ENCODE results near the gene DNAJC27. TPM values are rescaled to one million over a fixed set of nuclear protein-coding genes. Genes with fewer than 3 reads are reported as not detected.

DNAJC27 gene
- total RNA-seq, 4 donors from 2014 or later = 7.1 to 14.2 (median 8.6) TPM

DNA sequence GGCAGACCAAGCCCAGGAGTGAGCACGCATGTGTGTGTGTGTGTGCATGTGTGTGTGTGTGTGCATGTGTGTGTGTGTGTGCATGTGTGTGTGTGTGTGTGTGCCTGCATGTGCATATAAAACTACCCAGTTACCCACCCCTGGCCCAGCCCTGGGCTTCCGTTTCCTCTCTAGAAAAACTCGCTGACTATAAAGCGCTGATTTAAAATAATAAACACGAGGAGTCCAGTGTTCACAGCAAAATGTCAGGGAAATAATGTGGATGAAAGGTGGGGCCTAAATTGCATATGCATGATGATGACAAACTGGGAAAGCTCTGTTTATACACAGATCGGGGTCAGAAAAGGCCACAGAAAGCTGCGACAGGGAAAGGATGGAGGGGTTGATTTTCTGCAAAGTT, 59.2 kb downstream of the DNAJC27 start:
- H3K36me3 ChIP-seq = peaks cover 0 to 6% of the 10 kb centered on the region in 2 donors
- TF ChIP-seq EP300 (IDR thresholded peaks at IDR 0.05) (no peak), POLR2AphosphoS5 (IDR thresholded peaks at IDR 0.05) (no peak), POLR2A (IDR thresholded peaks at IDR 0.05) (no peak)
- TF ChIP-seq, protein P1, sequence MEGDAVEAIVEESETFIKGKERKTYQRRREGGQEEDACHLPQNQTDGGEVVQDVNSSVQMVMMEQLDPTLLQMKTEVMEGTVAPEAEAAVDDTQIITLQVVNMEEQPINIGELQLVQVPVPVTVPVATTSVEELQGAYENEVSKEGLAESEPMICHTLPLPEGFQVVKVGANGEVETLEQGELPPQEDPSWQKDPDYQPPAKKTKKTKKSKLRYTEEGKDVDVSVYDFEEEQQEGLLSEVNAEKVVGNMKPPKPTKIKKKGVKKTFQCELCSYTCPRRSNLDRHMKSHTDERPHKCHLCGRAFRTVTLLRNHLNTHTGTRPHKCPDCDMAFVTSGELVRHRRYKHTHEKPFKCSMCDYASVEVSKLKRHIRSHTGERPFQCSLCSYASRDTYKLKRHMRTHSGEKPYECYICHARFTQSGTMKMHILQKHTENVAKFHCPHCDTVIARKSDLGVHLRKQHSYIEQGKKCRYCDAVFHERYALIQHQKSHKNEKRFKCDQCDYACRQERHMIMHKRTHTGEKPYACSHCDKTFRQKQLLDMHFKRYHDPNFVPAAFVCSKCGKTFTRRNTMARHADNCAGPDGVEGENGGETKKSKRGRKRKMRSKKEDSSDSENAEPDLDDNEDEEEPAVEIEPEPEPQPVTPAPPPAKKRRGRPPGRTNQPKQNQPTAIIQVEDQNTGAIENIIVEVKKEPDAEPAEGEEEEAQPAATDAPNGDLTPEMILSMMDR (IDR thresholded peaks at IDR 0.05) = no peak
- H3K27ac ChIP-seq = no peak overlapping the region
- H3K9me3 ChIP-seq = peaks cover 0 to 9% (median 0%) of the 10 kb centered on the region in 3 donors
- H3K27me3 ChIP-seq = no peaks in the 10 kb centered on the region
- ATAC-seq = no peak
- peaks cover 0 to 22% (median 0%) of the 10 kb centered on the region in 3 donors for H3K4me1 ChIP-seq
- H3K4me3 ChIP-seq = no peak overlapping the region
- 83% methylated on average over 5 to 7 of the region's 7 CpGs for WGBS, 2 donors (ENCODE audit: low coverage in 1 of 2)

DNA sequence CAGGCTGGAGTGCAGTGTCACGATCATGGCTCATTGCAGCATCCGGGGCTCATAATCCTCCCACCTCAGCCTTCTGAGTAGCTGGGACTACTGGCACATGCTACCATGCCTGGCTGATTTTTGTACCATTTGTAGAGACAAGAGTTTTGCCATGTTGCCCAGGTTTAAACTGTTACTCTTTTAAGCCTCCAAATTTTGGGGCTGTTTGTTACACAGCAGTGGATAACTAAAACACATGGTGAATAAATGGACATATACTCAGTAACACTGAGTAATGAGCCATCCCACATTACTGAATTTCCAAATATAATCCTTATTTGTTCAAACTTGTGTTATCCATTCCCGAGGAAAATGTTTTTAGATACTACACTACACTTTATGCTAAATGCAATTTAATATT, 61.5 kb downstream of the DNAJC27 start:
- H3K36me3 ChIP-seq = peaks cover 0 to 6% of the 10 kb centered on the region in 2 donors
- H3K9me3 ChIP-seq = peaks cover 0 to 9% (median 0%) of the 10 kb centered on the region in 3 donors
- ATAC-seq = no peak
- H3K27me3 ChIP-seq = no peaks in the 10 kb centered on the region
- H3K4me3 ChIP-seq = no peak overlapping the region
- H3K4me1 ChIP-seq = peaks cover 0 to 7% (median 0%) of the 10 kb centered on the region in 3 donors
- 93 to 100% methylated on average over 3 of the region's 3 CpGs for WGBS, 2 donors (ENCODE audit: low coverage in 1 of 2)
- TF ChIP-seq, protein P1 (IDR thresholded peaks at IDR 0.05) = no peak
- TF ChIP-seq POLR2AphosphoS5 (IDR thresholded peaks at IDR 0.05) (no peak), EP300 (IDR thresholded peaks at IDR 0.05) (no peak), POLR2A (IDR thresholded peaks at IDR 0.05) (no peak)
- H3K27ac ChIP-seq = no peak overlapping the region

DNA sequence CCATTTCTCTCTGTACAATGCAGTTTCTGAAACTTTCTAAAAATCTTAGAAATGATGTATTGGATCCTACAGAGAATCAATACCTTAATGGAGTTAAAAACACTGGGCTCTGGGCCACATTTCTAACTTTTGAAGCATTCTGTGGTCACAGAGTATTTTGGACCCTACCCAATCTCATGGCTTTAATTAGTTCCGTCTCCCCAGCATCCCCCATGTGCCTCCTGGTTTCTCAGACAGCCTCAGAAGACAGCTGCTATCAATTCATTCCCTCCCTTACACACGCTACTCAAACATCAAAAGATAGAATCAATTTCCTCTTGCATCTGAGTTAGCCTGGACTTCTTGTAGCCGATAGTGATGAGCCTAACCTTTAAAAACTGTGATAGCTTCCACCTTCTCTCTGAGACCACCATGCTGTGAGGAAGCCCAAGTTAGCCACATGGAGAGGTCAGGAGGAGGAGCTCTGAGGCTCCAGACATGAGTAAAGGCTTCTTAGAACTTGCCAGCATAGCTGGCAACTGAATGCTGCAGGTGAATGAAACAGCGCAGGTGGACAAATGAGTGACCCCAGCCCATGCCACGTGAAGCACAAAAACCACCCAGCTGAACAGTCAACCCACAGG, 62.1 kb downstream of the DNAJC27 start:
- TF ChIP-seq POLR2AphosphoS5 (IDR thresholded peaks at IDR 0.05) (no peak), POLR2A (IDR thresholded peaks at IDR 0.05) (no peak), EP300 (IDR thresholded peaks at IDR 0.05) (no peak)
- TF ChIP-seq, protein P1 (IDR thresholded peaks at IDR 0.05) = no peak
- no peak for ATAC-seq
- H3K9me3 ChIP-seq = peaks cover 0 to 9% (median 0%) of the 10 kb centered on the region in 3 donors
- H3K4me3 ChIP-seq = no peak overlapping the region
- peaks cover 0 to 6% of the 10 kb centered on the region in 2 donors for H3K36me3 ChIP-seq
- H3K4me1 ChIP-seq = peaks cover 0 to 7% (median 0%) of the 10 kb centered on the region in 3 donors
- no peaks in the 10 kb centered on the region for H3K27me3 ChIP-seq
- 76 to 82% methylated on average over 5 of the region's 5 CpGs for WGBS, 2 donors (ENCODE audit: low coverage in 1 of 2)
- no peak overlapping the region for H3K27ac ChIP-seq

- WGBS, 2 donors (ENCODE audit: low coverage in 1 of 2) = 77 to 87% methylated on average over 6 of the region's 8 CpGs
- no peak overlapping the region for H3K4me3 ChIP-seq
- no peak for ATAC-seq
- no peak overlapping the region for H3K27ac ChIP-seq
- no peaks in the 10 kb centered on the region for H3K4me1 ChIP-seq
- no peak for TF ChIP-seq EP300 (IDR thresholded peaks at IDR 0.05)
- TF ChIP-seq, protein P1 (IDR thresholded peaks at IDR 0.05) = no peak
- TF ChIP-seq POLR2AphosphoS5 (IDR thresholded peaks at IDR 0.05) = no peak
- TF ChIP-seq POLR2A (IDR thresholded peaks at IDR 0.05) = no peak
- H3K27me3 ChIP-seq = no peaks in the 10 kb centered on the region
- H3K36me3 ChIP-seq = peaks cover 0 to 14% of the 10 kb centered on the region in 2 donors
- peaks cover 0 to 9% (median 0%) of the 10 kb centered on the region in 3 donors for H3K9me3 ChIP-seq
Observed at GRCh38 chr2:24908461-24908901, 63.3 kb downstream of the DNAJC27 start.

GRCh38 chr2:24907116-24907515, 64.6 kb downstream of the DNAJC27 start:
- Histone ChIP-seq H3K27me3 (no peaks in the 10 kb centered on the region), H3K9me3 (peaks cover 0 to 9% (median 0%) of the 10 kb centered on the region in 3 donors), H3K36me3 (peaks cover 0 to 19% of the 10 kb centered on the region in 2 donors), H3K4me1 (no peaks in the 10 kb centered on the region), H3K4me3 (no peak overlapping the region), H3K27ac (no peak overlapping the region)
- no peak for ATAC-seq
- no peak for TF ChIP-seq POLR2A (IDR thresholded peaks at IDR 0.05)
- no peak for TF ChIP-seq EP300 (IDR thresholded peaks at IDR 0.05)
- no peak for TF ChIP-seq POLR2AphosphoS5 (IDR thresholded peaks at IDR 0.05)
- TF ChIP-seq, protein P1 (IDR thresholded peaks at IDR 0.05) = no peak
- WGBS, 2 donors (ENCODE audit: low coverage in 1 of 2) = 89 to 96% methylated on average over 3 to 5 of the region's 5 CpGs

Data from gastroesophageal sphincter (tissue), 4 donors.